ENCODE measurements around the gene GRID1.
"Not testable (repeated sequence)": the region's sequence is repeated elsewhere in the genome, so short reads cannot be mapped to it uniquely, and the experiment has no call there.

Gene GRID1

GRCh38 chr10:85767891-85768290, 598.7 kb downstream of the GRID1 start:
- DNase-seq: no peak

- DNase-seq: no peak
Measured at GRCh38 chr10:85764108-85764507, 602.5 kb downstream of the GRID1 start.

DNA sequence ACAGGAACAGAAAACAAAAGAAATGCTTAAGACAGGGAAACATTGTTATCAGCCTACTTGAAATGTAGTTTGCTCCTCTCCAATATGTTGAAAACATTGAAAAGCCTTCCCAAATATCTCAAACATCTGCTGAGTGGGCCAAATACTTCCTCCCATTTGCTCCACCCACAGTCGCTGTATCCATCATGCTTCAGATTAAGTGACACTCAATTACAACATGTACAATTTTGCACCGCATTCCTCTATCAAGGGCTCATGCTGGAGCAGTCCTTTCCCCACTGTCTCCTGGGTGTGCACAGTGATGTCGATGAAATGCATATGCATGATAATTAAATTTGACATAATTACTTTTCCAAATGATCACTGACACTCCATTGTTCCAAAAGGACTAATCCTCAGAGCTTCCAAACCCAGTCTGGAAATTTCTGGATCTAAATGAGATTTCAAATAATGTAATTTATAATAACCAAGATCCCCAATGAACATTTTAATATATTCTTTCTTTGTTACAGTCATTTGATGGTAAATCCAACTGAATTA, 604.6 kb downstream of the GRID1 start:
- no peak for DNase-seq

DNA sequence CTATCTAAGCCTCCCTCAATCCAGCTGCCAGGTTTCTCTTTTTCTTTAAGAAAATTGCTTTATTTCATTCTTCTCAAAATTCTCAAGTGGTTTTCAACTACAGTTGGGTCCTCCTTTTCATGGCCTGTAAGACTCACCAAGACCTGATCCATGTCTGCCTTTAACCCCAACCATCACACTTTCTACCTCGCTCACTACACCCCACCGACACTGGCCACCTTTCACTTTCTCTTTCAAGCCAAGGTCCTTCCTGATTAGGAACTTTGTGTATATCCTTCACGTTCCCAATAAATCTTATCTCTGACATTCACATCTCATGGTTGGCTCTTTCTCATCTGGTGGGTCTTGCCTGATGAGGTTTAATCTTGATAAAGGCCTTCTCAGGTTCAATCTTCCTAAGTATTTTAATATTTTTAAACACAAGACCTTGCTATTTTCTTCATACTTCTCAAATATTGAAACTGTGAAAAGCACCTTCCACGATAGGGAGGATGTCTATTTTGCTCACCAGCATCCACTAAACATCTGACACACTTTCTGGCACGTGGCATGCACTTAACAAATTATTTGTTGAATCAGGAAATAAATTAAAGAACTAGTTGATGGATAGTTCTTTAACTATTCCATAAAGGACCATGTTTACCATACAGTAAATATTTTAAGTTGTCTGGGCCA, 624.8 kb downstream of the GRID1 start:
- no peak for DNase-seq

GRCh38 chr10:85735997-85736396, 630.6 kb downstream of the GRID1 start:
- no peak for DNase-seq

DNA sequence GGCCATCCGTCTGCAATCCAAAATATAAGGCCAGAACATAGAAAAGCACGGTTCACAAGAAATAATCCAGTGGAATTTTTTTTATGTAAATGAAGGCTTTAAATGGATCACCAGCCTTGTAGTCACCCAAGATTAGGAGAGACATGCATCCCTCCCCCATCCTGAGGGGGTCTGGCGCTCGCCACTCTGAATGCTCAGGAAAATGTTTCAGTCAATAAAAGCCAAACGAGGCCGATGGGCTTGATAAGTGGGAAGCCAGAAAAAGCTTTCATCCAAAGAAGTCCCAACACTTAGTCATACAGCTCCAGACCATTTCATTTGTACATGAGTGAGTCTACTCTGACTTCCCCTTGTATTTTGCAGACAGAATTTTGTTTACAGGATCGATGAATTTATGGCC, 631.8 kb downstream of the GRID1 start:
- DNase-seq: no peak

DNA sequence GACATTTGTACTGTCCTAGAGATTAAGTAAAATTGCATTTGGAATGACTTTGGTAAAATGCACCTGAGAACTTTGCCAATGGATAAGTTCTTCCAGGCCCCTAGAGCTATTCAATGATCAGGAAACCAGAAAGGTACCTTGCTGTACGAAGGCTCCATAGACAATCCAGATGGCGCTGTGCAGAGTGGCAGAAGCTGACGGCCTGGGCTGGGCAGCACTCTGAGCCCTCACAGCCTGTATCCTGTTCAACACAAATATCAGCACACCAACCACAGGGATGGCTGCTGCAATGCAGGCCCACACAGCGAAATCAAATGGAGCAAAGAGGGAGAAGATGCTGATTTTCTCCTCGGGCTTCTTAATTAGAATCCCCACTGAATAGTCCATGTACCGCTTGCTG, 642.4 kb downstream of the GRID1 start:
- no peak for DNase-seq

- no peak for DNase-seq
Measured at GRCh38 chr10:85720931-85721590, 645.5 kb downstream of the GRID1 start.

GRCh38 chr10:85719408-85719807, 647.2 kb downstream of the GRID1 start:
- no peak for DNase-seq

DNA sequence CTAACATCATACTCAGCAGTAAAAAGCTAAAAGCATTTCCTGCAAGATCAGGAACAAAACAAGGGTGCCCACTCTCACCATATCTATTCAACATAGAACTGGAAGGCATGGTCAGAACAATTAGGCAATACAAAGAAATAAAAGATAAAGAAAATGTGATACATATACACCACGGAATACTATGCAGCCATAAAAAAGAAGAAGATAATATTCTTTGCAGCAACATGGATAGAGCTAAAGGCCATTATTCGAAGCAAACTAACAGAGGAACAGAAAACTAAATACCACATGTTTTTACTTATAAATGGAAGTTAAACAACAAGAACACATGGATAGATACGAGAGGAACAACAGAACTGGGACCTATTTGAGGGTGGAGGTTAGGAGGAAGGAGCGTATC, 652.7 kb downstream of the GRID1 start:
- DNase-seq: no peak

DNA sequence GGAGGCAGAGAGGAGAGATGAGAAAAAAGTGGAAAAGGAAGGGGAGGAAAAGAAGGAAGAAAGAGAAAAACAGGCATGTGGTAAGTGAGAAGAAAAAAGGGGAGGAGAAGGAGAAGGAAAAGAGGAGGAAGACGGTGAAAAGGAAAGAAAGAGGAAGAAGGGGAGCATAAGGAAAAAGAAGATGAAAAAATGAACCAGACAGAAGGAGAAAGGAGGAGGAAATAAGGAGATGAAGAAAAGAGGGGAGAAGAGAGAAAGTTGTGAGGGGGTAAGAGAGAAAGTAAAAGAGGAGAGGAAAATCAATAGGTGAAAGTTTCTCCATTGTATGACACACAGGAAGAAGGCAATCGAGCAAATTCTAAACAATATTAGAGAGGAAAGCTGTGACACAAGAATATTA, 663.8 kb downstream of the GRID1 start:
- no peak for DNase-seq

DNA sequence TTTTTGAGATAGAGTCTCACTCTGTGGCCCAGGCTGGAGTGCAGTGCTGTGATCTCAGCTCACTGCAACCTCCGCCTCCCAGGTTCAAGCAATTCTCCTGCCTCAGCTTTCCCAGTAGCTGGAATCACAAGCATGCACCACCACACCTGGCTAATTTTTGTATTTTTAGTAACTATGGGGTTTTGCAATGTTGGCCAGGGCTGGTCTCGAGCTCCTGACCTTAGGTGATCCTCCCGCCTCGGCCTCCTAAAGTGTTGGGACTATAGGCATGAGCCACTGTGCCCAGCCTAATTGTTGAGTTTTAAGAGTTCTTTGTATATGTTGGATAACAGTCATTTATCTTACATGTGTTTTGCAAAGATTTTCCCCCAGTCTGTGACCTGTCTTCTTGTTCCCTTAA, 667.5 kb downstream of the GRID1 start:
- DNase-seq: not testable (repeated sequence)

DNA sequence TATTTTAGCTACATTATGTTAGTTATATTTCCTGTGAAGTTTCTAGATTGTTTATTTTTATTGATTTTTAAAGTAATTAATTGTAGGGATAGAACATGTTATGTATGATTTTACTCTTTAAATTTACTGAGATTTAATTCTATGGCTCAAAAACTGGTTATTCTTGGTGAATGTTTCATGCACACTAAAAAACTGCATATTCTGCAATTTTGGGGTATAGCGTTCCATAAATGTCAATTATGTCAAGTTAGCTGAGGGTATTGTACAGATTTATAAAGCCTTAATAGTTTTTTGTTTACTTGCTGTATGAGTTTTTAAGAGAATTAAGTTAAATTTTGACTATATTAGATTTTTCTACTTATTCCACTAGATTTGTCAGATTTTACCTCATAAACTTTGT, 669.7 kb downstream of the GRID1 start:
- DNase-seq: no peak

- no peak for DNase-seq
Measured at GRCh38 chr10:85682621-85683020, 684.0 kb downstream of the GRID1 start.

GRCh38 chr10:85679710-85680109, 686.9 kb downstream of the GRID1 start:
- no peak for DNase-seq

GRCh38 chr10:85679061-85679460, 687.5 kb downstream of the GRID1 start:
- DNase-seq: no peak

DNA sequence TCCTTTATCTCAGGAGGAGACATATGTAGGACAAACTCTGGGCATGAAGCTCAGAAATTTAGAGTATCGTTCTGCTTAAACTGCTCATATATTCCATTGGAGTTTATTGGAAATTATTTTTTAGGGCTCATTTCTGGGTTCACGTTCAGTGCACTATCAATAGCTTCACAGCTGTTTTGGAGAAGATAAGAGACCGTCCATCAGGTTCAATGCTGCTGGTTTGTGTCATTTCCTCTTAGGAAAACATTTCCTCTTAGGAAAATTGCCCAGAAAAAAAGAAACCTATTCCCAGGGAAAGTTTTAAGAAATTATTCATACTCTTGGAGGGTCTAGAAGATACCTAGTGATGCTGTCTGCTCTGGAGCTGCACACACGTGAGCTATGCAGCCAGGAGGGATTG, 691.7 kb downstream of the GRID1 start:
- no peak for DNase-seq

DNA sequence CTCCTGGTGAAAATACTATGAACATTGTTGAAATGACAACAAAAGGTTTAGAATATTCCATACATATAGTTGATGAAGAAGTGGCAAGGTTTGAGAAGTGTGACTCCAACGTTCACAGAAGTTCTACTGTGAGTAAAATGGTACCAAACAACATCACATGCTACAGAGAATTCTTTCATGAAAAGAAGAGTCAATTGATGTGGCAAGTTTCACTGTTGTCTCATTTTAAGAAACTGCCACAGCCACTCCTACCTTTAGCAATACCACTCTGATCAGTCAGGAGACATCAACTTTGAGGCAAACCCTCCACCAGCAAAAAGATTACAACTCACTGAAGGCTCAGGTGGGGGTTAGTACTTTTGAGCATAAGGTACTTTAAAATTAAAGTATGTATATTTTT, 693.3 kb downstream of the GRID1 start:
- DNase-seq: no peak

DNA sequence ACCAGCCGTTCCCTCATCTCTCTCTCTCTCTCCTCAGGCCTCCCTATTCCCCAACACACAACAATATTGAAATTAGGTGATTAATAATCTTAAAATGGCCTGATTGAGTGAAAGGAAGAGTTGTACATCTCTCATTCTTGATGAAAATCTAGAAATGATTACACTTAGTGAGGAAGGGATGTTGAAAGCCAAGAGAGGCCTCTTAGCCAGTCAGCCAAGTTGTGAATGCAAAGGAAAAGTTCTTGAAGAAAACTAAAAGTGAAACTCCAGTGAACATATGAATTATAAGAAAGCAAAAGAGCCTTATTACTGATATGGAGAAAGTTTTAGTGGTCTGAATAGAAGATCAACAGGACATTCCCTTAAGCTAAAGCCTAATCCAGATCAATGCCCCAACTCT, 695.1 kb downstream of the GRID1 start:
- no peak for DNase-seq

DNA sequence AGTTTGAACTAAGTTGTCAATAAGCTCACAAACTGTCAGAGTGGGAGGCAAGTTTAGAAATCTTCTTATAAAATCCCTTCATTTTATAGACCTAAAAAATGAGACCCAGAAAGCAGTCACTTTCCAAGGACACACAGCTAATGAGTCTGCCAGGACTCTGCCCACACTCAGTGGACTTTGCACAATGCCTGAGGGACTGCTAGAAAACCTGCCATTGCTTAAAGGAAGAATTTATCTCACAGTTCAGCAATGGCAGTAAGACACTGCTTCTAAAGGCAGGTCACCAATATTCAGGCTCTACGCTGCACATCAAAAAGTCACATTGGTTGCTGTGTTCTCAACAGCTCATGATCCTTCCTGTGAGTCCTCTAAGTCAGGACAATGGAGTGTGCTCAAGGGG, 698.1 kb downstream of the GRID1 start:
- no peak for DNase-seq

- no peak for DNase-seq
Measured at GRCh38 chr10:85667638-85668233, 698.9 kb downstream of the GRID1 start.

DNA sequence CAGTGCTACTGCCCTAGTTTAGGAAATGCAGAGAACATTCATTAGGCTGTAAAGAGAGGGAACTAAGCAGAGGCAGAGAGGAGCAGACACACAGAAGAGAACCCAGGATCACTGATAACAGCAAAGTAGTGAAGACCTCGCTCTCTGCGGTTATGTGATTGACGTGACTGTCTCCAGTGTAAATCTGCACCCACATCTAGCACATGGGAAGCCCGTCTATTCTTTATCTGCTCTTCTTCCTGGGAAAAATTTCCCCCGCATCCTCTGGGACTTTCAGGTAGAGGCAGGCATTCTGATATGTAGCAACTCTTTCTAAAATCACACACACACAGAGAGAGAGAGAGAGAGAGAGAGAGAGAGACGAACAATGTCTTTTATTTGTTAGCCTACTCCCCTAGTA, 699.6 kb downstream of the GRID1 start:
- DNase-seq: no peak

DNA sequence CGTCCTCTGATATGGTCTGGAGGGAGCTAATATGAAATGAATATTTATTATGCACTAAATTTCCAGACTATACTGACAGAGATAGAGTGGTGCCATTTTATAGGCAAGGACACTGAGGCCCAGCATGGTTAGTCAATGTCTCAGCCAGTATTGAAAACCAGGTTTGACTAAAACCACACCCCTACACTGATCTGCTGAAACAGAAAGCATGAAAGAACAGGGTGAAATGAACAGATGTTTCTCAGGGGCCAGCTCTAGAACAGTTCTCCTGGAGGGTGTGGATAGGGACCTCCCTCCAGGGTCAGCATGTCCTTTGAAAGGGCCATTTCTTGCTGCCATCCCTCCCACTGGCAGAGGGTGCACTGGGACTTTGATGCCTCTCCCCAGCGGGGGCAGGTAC, 700.5 kb downstream of the GRID1 start:
- no peak for DNase-seq

DNA sequence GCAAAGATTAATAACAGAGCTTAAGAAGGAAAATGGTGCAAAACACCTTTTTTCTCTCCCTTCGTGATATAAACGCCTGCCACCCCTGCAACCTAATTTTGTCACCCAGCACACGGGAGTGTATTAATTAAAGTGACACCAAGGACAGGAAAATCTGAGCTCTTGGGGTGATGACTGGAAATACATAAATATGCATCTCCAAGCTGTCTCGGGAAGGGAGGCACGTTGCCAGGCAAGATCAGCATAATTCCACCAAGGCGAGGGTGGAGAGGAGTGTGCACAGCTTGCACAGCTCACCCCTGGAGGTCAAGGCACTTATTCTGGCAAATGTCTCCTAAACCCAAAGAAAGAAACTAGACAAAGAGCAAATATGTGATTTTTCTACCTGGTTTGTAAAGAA, 700.9 kb downstream of the GRID1 start:
- DNase-seq: no peak
